ENCODE measurements around the gene BEST1. TPM values are rescaled to one million over a fixed set of nuclear protein-coding genes. Genes with fewer than 3 reads are reported as not detected.
A peak's percentile ranks its signal among the peaks of the same experiment; 100 is the strongest.

The BEST1 gene
- polyA plus RNA-seq, 2 of the 4 experiments (the other 2 are of a cell fraction): 1.2 to 1.9 TPM

- TF ChIP-seq CEBPB (IDR thresholded peaks at IDR 0.05): no peak
- TF ChIP-seq CTCF (IDR thresholded peaks at IDR 0.05): no peak
- TF ChIP-seq PBX3 (IDR thresholded peaks at IDR 0.05): no peak
- FAIRE-seq: no peak
- DNase-seq (ENCODE audit: low read depth in 1 of 2, low spot score in 1 of 2): no peak
- no peak for ATAC-seq
- ChIA-PET POLR2A (interaction anchor here (0.8 kb wide), 1 partner anchor 9 kb away, joined by 3 read pairs; the partner anchor contains the start of gene FTH1), CTCF (interaction anchor here (1.2 to 8.0 kb wide), 6 partner anchors 9 to 162 kb away, joined by 3 to 101 read pairs (median 6); partner anchors contain the start of gene BEST1)
- Histone ChIP-seq H3K4me1 (peaks cover 62% of the 10 kb centered on the region), H3K4me2 (peak overlapping the region; percentile 35; the same call in 2 of the 3 replicates), H3K4me3 (no peak overlapping the region), H3K9me3 (no peaks in the 10 kb centered on the region), H3K27ac (peak overlapping the region; percentile 97 to 99; a peak in 5 of 6 replicates)
- 82% methylated on average over 3 of the region's 3 CpGs for WGBS (ENCODE audit: missing lambda C conversion rate)
Measured at GRCh38 chr11:61958590-61958989, 8.4 kb downstream of the BEST1 start.

GRCh38 chr11:61959114-61959513 is 9.0 kb downstream of the BEST1 start:
- CTCF ChIA-PET: interaction anchor here (0.6 to 8.0 kb wide), 6 partner anchors 9 to 162 kb away, joined by 3 to 101 read pairs (median 4); partner anchors contain the start of gene BEST1
- Histone ChIP-seq H3K27ac (peak overlapping the region; percentile 97 to 99; a peak in 5 of 6 replicates), H3K4me3 (no peak overlapping the region), H3K9me3 (no peaks in the 10 kb centered on the region), H3K4me1 (peaks cover 62% of the 10 kb centered on the region), H3K4me2 (peak overlapping the region; percentile 35; the same call in 2 of the 3 replicates)
- 52% methylated on average over 2 of the region's 2 CpGs for WGBS (ENCODE audit: missing lambda C conversion rate)
- no peak for DNase-seq (ENCODE audit: low read depth in 1 of 2, low spot score in 1 of 2)
- POLR2A ChIA-PET: interaction anchor here (0.8 kb wide), 1 partner anchor 8 kb away, joined by 3 read pairs; the partner anchor contains the start of gene FTH1
- no peak for FAIRE-seq
- TF ChIP-seq POLR2AphosphoS2 (conservative IDR thresholded peaks at IDR 0.05; ENCODE audit: low read length): no peak
- TF ChIP-seq KDM5A (IDR thresholded peaks at IDR 0.05): no peak
- no peak for TF ChIP-seq POLR2A (IDR thresholded peaks at IDR 0.05; ENCODE audit: low read length)
- TF ChIP-seq HMGXB4 (CRISPR knock-in tag; IDR thresholded peaks at IDR 0.05; ENCODE audit: borderline replicate concordance): no peak
- no peak for TF ChIP-seq TFCP2L1 (CRISPR knock-in tag; IDR thresholded peaks at IDR 0.05)
- TF ChIP-seq MAZ (IDR thresholded peaks at IDR 0.05; ENCODE audit: borderline replicate concordance, low read depth, low read length): no peak
- TF ChIP-seq SMC3 (IDR thresholded peaks at IDR 0.05): no peak
- no peak for TF ChIP-seq ZC3H11A (IDR thresholded peaks at IDR 0.05)
- no peak for TF ChIP-seq RCOR1 (IDR thresholded peaks at IDR 0.05; ENCODE audit: low read depth, low read length)
- no peak for TF ChIP-seq PHF8 (IDR thresholded peaks at IDR 0.05; ENCODE audit: borderline replicate concordance, low read depth)
- no peak for TF ChIP-seq RARB (CRISPR knock-in tag; IDR thresholded peaks at IDR 0.05)
- no peak for TF ChIP-seq TP53 (CRISPR knock-in tag; IDR thresholded peaks at IDR 0.05)
- TF ChIP-seq FOSL2 (IDR thresholded peaks at IDR 0.05): no peak
- no peak for TF ChIP-seq FOSL2 (CRISPR knock-in tag; IDR thresholded peaks at IDR 0.05)
- no peak for TF ChIP-seq GATA3 (IDR thresholded peaks at IDR 0.05; ENCODE audit: borderline replicate concordance)
- TF ChIP-seq HOXA7 (CRISPR knock-in tag; IDR thresholded peaks at IDR 0.05): no peak
- no peak for TF ChIP-seq ZNF302 (CRISPR knock-in tag; IDR thresholded peaks at IDR 0.05)
- no peak for TF ChIP-seq HOXB5 (CRISPR knock-in tag; IDR thresholded peaks at IDR 0.05)
- no peak for TF ChIP-seq MAX (IDR thresholded peaks at IDR 0.05)
- ATAC-seq: no peak

All from A549 (cell line).